HG02943 (cell line): ENCODE measurements around the gene CHI3L1.
"Not testable (repeated sequence)": the region's sequence is repeated elsewhere in the genome, so short reads cannot be mapped to it uniquely, and the experiment has no call there.

Experiments used
- ATAC-seq: cut with Tn5 transposase; IDR thresholded peaks from one replicate; pipeline ENCODE4 v1.9.1; 2021; ENCODE audit warnings: mild to moderate bottlenecking, low read depth, moderate library complexity; ENCODE audit not compliant: unreplicated experiment

CHI3L1 gene

DNA sequence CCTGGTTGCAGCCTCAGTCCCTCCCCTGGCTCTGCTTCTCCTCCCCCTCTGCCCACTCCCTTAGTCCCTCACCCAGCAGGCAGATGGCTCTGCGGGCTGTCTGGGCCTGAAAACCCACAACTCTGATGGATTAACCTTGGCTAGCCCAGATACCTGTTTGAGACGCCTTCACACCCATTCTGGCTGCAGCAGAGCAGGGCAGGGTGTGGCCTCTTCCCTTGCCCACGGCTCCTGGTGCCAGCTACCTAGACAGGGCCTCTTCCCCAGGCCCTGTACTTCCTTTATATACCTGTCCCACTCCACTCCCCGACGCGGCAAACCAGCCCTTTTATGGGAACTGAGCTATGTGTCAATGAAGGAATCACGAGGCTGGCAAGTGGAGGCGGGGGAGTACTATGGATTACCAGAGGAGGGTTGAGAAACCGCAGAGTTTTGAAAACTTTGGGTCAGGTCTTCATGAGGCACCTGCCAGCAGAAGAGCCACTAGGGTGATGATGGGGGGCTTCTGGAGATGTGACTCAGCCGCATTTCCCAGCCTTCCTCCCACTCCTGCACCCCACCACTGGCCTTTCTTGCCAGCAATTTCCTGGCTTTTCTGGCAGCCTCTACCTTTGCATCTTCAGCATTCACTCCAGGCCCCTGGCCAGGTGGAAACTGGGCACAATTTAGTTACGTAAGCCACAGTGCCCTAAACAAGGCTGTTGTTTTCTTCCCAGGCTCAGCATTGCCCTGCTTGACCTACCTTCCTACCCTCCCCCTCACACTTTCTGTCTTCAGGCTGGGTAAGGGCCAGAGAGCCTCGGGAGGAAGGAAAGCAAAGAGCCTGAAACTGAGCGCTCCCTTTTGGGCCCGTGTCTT is at the start of gene CHI3L1:
CHI3L1 (minus strand) TSS at position 259 of the 858 bp plus-strand sequence; CDS start at position 178, 81 bp downstream.
- no peak for ATAC-seq

DNA sequence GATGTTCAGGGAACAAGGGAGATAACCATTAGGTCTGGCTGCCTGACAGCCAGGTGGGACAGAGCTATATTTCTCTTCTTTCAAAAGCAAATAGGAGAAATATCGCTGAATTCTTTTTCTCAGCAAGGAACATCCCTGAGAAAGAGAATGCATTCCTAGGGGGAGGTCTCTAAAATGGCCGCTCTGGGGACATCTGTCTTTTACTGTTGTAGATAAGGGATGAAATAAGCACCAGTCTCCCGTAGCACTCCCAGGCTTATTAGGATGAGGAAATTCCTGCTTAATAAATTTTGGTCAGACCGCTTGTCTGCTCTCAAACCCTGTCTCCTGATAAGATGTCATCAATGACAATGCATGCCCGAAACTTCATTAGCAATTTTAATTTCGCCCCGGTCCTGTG is 48.4 kb upstream of the CHI3L1 start:
- ATAC-seq, result not testable (repeated sequence)

DNA sequence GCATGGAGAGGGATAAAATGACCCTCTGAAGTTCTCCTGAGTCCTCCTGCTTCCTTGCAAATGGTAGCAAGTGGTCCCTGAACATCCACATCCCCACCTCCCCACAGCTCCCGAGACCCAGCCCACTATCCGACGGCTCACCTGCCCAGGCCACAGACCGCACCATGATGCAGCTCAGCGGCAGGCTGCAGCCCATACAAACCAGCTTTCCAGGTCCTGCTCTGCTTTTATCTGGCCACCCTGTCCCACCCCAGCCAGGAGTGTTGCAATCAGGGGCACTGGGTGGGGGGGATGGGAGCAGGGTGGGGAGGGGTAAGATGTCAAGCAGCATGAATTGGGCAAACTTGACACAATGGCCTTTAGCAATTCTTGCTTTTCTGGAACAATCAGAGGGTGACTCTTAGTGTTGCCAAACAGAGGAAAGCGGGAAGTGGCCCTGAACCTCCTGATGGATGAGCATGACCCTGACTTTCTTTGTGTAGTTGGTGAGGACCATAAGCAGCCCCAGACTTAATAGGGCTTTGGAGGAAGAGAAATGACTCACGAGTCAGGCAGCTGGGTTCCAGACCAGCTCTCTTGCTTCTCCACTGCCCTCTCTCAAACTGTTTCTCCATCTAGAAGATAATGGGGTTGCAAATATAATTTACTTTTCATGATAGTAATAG is 43.1 kb upstream of the CHI3L1 start, which contains the start of gene CHIT1:
CHIT1 (minus strand) TSS at position 203 of the 665 bp plus-strand sequence; CDS start at position 166, 37 bp downstream.
- no peak for ATAC-seq

DNA sequence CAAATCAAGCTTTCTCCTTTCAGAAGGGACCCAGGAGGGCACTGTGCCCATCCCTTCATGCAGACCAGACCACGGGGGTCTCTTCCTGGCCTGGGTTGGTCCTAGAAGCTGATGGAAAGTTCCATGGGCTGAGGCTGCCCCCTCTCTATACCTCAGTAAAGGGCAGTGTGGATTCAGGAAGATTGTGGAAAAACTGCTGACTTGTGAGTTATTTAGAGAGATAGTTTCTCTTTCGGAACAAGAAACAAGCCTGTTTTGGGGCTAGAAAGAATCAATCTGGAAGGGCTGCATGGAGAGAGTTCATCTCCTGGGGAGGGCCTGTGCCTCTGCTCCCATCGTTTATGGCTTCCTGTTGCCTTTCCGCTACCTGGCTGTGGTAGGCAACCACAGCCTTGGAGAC is 42.2 kb upstream of the CHI3L1 start:
- ATAC-seq, result no peak

DNA sequence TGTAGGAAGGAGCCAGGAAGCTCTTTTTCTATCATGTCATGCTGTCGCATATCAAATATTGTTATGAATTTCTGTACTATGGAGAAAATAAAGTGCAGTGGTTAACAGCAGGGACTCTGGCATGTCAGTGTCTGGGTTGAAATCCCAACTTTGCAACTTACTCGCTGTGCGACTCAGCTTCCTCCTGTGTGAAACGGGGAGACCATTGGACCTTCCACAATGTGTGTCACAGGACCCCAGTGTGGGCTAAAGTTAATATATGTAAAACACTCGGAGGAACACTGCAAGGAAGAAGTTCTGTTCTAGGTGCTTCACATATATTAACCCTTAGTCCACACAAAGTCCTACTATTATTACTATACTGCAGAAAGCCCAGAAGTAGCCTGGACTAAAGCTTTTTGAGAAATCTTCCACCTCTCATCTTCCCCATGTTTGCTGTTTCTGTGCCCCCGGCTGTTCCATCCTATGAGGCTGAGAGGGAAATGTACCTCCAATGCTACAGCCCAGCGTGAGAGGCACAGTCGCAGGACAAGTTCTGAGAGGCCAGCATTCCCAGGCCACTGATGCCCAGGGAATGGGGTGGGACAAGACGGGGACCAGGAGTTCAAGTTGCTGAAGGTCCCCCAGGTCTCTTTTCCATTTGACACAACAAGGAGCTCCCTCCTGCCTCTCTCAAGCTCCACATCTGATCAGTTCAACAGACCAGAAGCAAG is 41.0 kb upstream of the CHI3L1 start:
- ATAC-seq, result no peak

DNA sequence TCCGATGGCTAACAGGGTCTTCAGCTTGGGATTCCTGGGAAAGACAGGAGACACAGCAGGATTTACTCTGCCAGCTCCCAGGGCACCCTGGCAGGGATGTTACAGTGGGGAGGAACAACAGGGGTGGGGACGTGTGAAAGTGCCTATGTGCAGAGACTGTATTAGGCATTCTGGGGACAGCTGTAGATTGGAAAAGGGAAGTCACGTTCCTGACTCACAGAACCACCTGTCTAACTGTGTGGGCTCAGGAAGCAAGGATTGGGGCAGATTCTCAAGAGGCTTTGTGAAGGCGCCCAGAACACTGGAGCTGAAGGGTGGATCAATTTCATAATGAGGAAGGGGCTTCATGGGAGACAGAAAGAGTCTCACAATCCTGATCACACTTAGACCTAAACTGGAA is 38.6 kb upstream of the CHI3L1 start:
- no peak for ATAC-seq

DNA sequence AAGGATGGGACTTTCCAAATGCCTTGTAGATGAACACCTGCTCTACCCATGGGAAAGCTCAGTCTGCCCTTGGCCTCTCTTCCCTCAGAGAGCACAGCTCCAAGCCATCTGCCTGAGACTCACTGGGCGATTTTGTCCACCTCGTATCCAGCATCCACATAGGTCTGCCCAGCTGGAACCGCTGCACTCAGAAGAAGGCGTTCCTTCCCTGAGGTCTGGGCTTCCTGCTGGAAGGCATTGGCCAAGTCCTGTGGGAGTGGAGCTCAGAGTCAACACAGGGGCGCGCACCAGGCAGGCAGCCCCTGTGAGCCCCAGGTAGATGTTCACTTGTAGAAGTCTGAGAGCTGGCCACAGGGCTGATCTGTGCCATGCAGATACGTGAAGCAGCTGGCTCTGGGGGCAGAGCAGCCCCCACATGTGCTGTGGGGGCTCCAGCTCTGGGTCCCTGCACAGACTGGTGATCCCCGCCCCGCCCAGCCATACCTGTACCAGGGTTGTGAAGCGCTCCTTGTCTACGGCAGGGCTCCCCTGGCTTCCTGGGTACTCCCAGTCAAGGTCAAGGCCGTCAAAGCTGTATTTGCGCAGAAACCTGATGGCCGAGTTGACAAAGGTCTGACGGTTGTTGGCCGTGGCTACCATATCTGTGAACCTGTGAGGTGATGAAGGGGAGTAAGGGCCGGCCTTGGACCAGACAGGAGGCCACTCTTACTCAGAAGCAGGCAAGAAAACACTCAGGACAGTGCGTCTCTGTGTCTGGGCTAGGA is 36.7 kb upstream of the CHI3L1 start:
- ATAC-seq, result no peak

DNA sequence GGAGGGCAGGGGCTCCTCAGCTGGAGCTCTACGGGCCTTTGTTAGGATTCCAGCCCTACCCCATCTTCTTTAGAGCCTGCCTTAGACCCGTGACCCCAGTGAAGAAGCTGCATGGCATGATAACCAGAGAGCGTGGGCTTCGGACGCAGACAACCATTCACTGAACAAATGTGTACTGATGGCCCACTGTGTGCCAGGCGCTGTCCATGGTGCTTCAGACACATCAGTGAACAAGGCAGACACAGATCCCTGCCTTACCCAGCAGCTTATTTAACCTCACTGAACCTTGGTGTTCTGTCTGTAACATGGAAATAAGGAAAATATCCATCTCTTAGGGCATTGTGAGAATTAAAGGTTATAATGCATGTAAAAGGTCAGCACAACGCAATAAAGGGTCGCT is 33.4 kb upstream of the CHI3L1 start:
- ATAC-seq, result no peak

DNA sequence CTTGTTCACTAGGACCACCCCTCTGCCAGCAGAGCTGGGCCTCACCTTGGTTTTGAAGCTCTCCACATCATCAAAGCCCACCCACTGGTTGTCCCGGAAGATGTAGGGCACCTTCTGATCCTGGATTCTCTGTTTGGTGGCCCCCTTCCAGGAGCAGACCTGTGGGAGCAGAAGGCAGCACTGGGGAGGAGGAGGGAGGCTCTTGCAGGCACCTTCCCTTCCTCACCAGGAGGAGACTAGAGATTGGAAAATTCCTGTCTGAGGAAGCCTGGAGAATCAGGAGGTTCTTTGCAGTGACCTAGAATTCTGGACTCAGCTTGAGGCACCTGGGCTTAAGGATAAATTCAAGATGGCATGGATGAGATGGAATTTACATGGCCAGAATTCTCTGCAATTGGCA is 32.7 kb upstream of the CHI3L1 start:
- ATAC-seq, result no peak

DNA sequence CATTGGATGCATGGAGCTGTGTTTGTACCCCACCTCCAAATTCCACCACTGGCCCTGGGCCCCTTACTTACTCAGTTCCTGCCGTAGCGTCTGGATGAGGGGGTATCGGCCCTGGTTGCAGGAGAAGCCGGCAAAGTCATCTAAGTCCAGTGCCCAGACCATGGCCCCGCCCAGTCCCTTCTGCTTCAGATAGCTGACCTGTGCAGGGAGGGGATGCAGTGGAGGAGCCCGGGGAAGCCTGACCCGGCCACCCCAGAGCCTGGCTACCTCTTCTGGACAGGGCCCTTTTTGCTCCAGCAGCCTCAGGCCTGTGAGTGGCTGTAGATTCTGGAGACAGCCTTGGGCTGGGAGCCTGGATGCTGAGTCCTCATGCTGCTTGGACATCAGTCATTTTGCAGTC is 31.2 kb upstream of the CHI3L1 start:
- ATAC-seq, result no peak

DNA sequence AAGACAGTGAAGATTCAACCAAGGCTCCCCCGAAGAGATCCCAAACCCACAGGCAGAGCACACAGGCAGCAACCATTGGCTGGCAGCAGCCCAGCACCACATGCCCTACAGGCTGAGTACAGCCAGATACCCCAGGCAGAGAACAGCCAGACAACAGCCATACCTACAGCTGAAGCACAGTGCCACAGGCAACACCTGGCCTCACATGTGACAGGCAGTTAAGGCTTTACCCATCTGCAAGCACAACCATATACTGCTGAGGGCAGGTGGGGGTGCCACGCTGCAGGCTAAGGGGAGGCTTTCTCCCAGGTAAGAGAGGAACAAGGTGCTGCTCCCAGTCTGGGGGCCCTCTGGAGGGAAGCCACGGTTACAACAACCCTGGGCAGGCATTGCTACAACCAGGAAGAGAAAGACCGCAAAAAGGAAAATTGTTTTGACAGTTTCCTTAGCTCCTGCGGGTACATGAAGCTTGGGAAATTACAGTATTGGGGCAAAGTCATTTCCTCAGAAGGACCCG is 30.7 kb upstream of the CHI3L1 start:
- no peak for ATAC-seq

DNA sequence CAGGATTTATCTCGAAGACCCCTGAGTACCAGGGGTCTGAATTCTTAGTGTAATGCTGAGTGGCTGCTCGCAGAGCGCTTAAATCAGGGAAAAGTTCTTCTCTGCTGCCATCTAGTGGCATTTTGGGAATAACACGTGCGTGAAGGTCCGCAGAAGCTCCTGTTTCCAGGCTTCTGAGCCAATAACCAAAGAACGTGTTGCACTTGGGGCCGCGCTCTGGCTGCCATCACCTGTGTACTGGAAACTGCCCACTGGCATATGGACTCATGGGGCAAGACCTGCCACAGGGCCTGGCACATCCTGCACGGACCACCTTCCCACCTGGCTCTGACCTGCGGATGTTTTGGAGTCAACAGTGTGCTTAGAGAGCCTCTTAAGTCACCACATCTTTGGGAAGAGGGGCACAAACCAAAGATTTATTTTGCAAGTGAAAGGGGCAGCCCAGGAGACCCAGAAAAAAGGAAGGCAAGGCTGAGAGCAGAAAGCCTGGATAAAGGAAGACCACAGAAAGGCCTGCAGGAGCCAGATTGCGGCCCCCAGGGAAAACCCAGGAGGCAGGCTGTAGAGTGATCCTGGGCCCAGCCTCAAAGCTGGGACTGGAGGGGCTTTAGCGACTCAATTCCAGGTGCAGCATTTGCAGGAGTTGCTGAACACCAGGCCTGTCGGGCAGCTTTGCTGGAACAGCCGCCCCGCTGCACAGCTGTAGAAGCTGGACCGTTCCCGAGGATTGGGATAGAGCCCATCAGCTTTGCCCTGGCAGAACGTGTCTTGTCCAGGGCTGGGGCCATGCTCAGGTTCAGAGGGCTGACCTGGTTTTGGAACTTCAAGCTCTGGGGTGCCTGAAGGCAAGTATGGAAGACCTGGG is 30.0 kb upstream of the CHI3L1 start:
- ATAC-seq, result no peak

DNA sequence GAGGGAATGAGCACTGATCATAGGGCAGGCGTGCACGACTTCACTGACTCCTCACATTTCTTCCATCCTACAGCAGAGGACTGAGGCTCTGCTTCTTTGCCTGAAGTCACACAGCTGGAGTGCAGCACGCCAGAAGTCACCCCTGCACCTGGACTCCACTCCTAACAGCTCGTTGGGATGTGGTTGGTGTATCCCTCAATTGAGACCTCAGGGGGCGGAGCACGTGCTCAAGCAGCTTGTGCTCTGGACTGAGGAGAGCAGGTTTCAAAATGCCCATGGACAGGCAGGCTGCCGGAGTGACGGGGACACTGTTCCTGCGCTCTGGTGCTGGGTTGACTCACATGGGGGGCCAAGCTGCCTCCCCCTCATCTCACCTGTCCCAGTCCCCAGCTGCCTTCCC is 29.1 kb upstream of the CHI3L1 start:
- ATAC-seq, result no peak

DNA sequence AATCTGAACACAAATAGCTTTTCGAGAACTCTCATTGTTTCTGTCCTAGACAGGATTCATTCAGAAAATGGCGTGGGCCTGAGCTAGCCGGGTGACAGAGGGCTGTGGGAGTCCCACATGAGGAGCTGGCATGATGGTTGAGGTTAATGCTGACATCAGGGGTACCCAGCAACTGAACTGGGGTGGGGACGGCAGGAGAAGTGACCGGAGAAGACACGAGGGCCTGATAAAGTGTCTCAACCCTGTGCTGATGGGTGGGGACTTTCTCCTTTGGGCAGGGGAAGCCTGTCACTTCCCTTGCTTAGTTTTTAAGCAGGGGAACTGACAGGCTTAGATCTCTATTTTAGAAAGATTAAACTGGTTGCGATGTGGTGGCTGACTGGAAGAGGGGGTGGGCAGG is 28.4 kb upstream of the CHI3L1 start:
- ATAC-seq, result no peak

DNA sequence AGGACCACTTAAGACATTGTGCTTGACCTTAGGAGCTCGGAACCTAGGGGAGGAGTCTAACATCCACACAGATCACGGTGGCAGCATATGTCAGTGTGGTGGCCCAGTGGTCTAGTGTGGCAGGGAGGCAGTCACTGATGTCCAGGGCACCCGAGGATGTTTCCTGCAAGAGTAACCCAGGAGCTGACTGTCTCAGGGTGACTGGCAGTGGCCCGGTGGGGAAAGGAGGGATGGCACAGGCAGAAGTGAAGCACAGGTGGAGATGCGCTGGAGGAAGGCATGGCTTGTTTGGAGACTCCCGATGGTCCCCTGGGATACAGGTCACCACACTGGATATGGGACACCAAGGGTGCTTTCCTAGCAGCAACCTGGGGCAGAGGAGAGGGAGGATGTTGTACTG is 26.6 kb upstream of the CHI3L1 start:
- ATAC-seq, result no peak

DNA sequence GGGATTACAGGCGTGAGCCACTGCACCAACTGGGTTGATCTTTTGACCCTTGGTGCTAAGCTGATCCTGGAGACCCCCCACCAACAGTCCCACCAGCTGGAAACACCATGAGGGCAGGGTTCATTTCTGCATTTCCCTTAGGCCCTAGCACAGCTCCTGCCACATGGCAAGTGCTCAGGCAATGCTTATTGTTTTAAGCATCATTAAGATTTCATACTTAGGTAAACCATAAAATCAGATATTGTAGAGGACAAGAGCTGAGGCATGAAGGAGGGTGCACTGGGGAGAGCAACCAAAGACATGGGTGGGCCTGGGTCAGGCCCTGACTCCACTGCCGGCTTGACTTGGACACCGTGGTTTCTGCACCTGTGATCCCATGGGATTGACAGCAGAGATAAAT is 25.3 kb upstream of the CHI3L1 start:
- no peak for ATAC-seq

DNA sequence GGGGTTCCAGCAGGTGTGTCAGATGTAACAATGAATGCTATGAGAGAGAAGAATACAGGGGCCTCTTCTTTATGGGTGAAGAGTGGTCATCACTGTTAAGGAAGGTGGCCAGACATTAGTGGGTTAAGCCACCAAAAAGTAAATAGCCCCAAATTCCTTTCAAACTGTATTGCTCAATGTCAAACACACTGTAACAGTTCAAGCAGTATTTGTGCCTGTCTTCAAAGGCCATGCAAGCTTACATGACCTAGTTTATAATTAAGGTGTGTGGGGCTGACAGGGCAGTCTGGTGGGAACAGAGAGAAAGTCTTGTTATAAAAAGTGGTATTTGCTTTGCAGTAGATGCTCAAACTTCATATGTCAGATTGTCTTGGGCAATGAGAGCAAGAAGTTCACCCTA is 24.5 kb upstream of the CHI3L1 start:
- no peak for ATAC-seq

DNA sequence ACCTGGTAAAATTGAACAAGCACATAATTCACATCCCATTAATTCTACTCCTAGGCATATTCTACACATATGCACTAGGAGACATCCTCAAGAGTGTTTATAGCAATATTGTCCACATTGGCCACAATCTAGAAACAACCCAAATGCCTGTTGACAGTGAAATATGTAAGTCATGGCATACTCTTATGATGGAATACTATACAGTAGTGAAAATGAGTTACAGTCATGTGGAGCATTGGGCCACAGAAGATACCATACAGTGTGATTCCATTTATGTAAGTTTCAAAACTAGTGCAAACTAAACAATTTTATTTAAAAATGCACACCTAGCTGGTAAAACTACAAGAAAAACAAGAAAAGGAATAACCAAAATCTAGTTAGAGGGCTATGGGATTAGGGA is 23.8 kb upstream of the CHI3L1 start:
- no peak for ATAC-seq

DNA sequence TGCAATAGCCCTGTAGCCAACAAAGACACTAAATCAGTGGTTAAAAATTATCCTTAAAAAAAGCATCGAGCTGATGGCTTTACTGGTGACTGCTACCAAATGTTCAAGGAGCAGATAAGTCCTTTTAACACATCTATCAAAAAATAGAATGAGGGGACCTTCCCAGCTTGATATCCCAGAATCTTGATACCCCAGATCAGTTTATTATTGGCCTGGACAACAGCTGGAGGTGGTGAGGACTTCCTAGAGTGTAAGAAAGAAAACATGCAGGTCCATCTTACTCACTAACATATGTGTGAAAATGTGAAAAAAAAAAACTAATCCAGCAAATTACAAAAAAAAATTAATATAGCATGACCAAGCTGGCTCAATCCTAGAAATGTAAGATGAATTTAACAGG is 21.7 kb upstream of the CHI3L1 start:
- no peak for ATAC-seq
